Endothelial cell of umbilical vein (primary cell): ENCODE data around the gene LPAR3. TPM values are rescaled to one million over a fixed set of nuclear protein-coding genes. Genes with fewer than 3 reads are reported as not detected.

Experiments
- BruUV-seq: library from RNA; stranded (reverse); fragments of 400-500 nt; replicated peaks from 2 replicates; lab custom pipeline; 2021; lab: Mats Ljungman, UMichigan
- CTCF ChIA-PET: fragments of 300-600, 350-600 bp; sonication (Branson Sonifier 250); formaldehyde crosslinking; loops from one replicate; lab custom pipeline; 2021; ENCODE audit warnings: antibody characterized with exemption, inconsistent platforms; lab: Charles Lee
- POLR2A ChIA-PET: fragments of 300-600, 350-600 bp; sonication (Branson Sonifier 250); formaldehyde crosslinking; loops from one replicate; lab custom pipeline; 2021; ENCODE audit warnings: antibody characterized with exemption, inconsistent platforms; lab: Charles Lee
- DNase-seq: peaks from one replicate; pipeline ENCODE4 v3.0.0-alpha.2; 2011; ENCODE audit warnings: low read depth, low spot score
- FAIRE-seq: peaks from 2 replicates; lab custom pipeline; 2011; peaks lifted over from hg19 to GRCh38; lab: Jason Lieb, UNC
- H2AFZ ChIP-seq: 2 replicates; pipeline ENCODE4 v1.6.0; 2012; ENCODE audit warnings: low read depth, low read length, control low read depth, inconsistent platforms
- H3K27ac ChIP-seq: 2 replicates; pipeline ENCODE4 v1.5.1; 2011; ENCODE audit warnings: low read depth, mild to moderate bottlenecking, control low read depth, low read length, moderate library complexity; ENCODE audit not compliant: insufficient read depth
- H3K27me3 ChIP-seq, 2 experiments: 2 replicates each; pipeline versions ENCODE4 v1.6.0 to v1.6.1; 2011; ENCODE audit warnings: low read length in 2 of 2, mixed read lengths in 1 of 2; ENCODE audit not compliant: control insufficient read depth in 2 of 2, insufficient read depth in 2 of 2
- H3K36me3 ChIP-seq, 2 experiments: 2 replicates in 1 of 2; 3 replicates in 1 of 2; pipeline ENCODE4 v1.5.1; 2011; ENCODE audit warnings: low read length in 2 of 2, mild to moderate bottlenecking in 1 of 2, moderate library complexity in 1 of 2; ENCODE audit not compliant: control insufficient read depth in 2 of 2, insufficient read depth in 2 of 2; ENCODE audit errors: extremely low read depth in 1 of 2
- H3K4me1 ChIP-seq: 3 replicates; pipeline ENCODE4 v1.5.1; 2011; ENCODE audit warnings: mild to moderate bottlenecking, low read length; ENCODE audit not compliant: control insufficient read depth, insufficient read depth; ENCODE audit errors: extremely low read depth
- H3K4me2 ChIP-seq: 2 replicates; pipeline ENCODE4 v1.6.1; 2011; ENCODE audit warnings: low read length, control low read depth, mixed read lengths; ENCODE audit not compliant: insufficient read depth
- H3K4me3 ChIP-seq, 3 experiments: fragments of 200-600 bp in 1 of 3; sonication (generic), shearing (Covaris generic) in 1 of 3; replicated peaks in 1 of 3; 2 replicates each; pipeline ENCODE4 v1.5.1; 2011 to 2016; ENCODE audit warnings: control low read depth in 3 of 3, low read length in 3 of 3, mild to moderate bottlenecking in 2 of 3, inconsistent platforms in 1 of 3, low read depth in 1 of 3, moderate library complexity in 1 of 3; ENCODE audit not compliant: insufficient read depth in 1 of 3
- H3K79me2 ChIP-seq: 2 replicates; pipeline ENCODE4 v1.6.0; 2012; ENCODE audit warnings: low read length, inconsistent platforms; ENCODE audit not compliant: control insufficient read depth, insufficient read depth
- H3K9ac ChIP-seq: replicated peaks from 2 replicates; pipeline ENCODE3; 2011; ENCODE audit warnings: low read length, control low read depth; ENCODE audit not compliant: insufficient read depth; ENCODE audit errors: extremely low read depth
- H3K9me1 ChIP-seq: replicated peaks from 3 replicates; pipeline ENCODE4 v1.6.0; 2011; ENCODE audit warnings: mild to moderate bottlenecking, low read length; ENCODE audit not compliant: control insufficient read depth, insufficient read depth; ENCODE audit errors: extremely low read depth
- H3K9me3 ChIP-seq: replicated peaks from 2 replicates; pipeline ENCODE4 v1.5.1; 2012; ENCODE audit warnings: low read length, inconsistent platforms; ENCODE audit not compliant: control insufficient read depth, insufficient read depth
- H4K20me1 ChIP-seq: replicated peaks from 2 replicates; pipeline ENCODE3; 2011; ENCODE audit warnings: mild to moderate bottlenecking, low read length; ENCODE audit not compliant: control insufficient read depth, insufficient read depth; ENCODE audit errors: extremely low read depth
- CTCF ChIP-seq, 2 donors: IDR thresholded peaks; 1 replicate in 1 of 2; 2 replicates in 1 of 2; pipeline ENCODE4 v1.5.1; 2011; ENCODE audit warnings: low read length in 2 of 2, mild to moderate bottlenecking in 2 of 2, moderate library complexity in 2 of 2, control low read depth in 1 of 2, inconsistent platforms in 1 of 2, low read depth in 1 of 2; ENCODE audit not compliant: insufficient read depth in 1 of 2; ENCODE audit errors: extremely low read depth in 1 of 2
- EZH2 ChIP-seq: IDR thresholded peaks from 2 replicates; pipeline ENCODE4 v1.6.1; 2012; ENCODE audit warnings: borderline replicate concordance, low read depth, mild to moderate bottlenecking, moderate library complexity, low read length, inconsistent platforms; ENCODE audit not compliant: severe bottlenecking
- FOS ChIP-seq: IDR thresholded peaks from 2 replicates; pipeline ENCODE4 v1.6.1; 2011; ENCODE audit warnings: mild to moderate bottlenecking, low read length, moderate library complexity, borderline replicate concordance; ENCODE audit not compliant: insufficient read depth
- GATA2 ChIP-seq: IDR thresholded peaks from 2 replicates; pipeline ENCODE4 v1.7.0; 2011; ENCODE audit warnings: low read depth, mild to moderate bottlenecking, moderate library complexity, mixed read lengths, low read length; ENCODE audit not compliant: insufficient read length, insufficient read depth
- JUN ChIP-seq: IDR thresholded peaks from 2 replicates; pipeline ENCODE4 v1.6.1; 2011; ENCODE audit warnings: borderline replicate concordance, low read depth; ENCODE audit not compliant: insufficient read length, insufficient read depth
- MAX ChIP-seq: IDR thresholded peaks from 2 replicates; pipeline ENCODE4 v1.6.1; 2011; ENCODE audit not compliant: insufficient read depth, insufficient read length
- MYC ChIP-seq: IDR thresholded peaks from one replicate; pipeline ENCODE4 v1.6.1; 2011; ENCODE audit warnings: mild to moderate bottlenecking, low read depth, low read length
- POLR2A ChIP-seq: IDR thresholded peaks from 2 replicates; pipeline ENCODE4 v1.6.1; 2012; ENCODE audit warnings: low read depth, mild to moderate bottlenecking, control low read depth, low read length
- POLR2AphosphoS5 ChIP-seq: IDR thresholded peaks from 2 replicates; pipeline ENCODE4 v1.6.1; 2012; ENCODE audit warnings: low read depth, mild to moderate bottlenecking, control low read depth, low read length, moderate library complexity; ENCODE audit not compliant: insufficient read depth
- dilution Hi-C: fragments of 300-500 bp; cut with MboI; formaldehyde crosslinking; loops from one replicate; pipeline ENCODE4 v1.15.0; 2019; ENCODE audit warnings: low sequenced_read_pairs; ENCODE audit not compliant: extremely low pct_ligation_motif_present
- intact Hi-C: fragments of 100-400 bp; cut with micrococcal nuclease; formaldehyde crosslinking; loops from one replicate; pipeline ENCODE4 v1.10.0; 2022
- polyA plus RNA-seq, 4 experiments: library from polyadenylated mRNA; depleted of rRNA in 3 of 4; stranded (reverse) in 3 of 4; unstranded in 1 of 4; fragments of >200 nt; gene quantifications; 2 replicates each; pipeline versions ENCODE4 v1.2.1 to v1.2.3, GENCODE V29; 2011 to 2012; ENCODE audit warnings: missing spikeins in 1 of 4
- total RNA-seq: library from RNA; stranded (reverse); gene quantifications from 2 replicates; pipeline ENCODE4 v1.2.3, GENCODE V29; 2021

LPAR3 gene
- total and polyA plus RNA-seq, 2 donors (not counting 3 experiments of a cell fraction or from before 2014, with no cell fraction given) = not detected

GRCh38 chr1:84853741-84854721 lies 39.0 kb downstream of the LPAR3 start:
- Histone ChIP-seq H3K79me2 (no peaks in the 10 kb centered on the region), H4K20me1 (no peaks in the 10 kb centered on the region), H3K4me2 (peak overlapping the region; percentile 23), H3K36me3 (no peaks in the 10 kb centered on the region), H3K4me3 (no peak overlapping the region), H3K27ac (peak overlapping the region; percentile 90), H3K27me3 (no peaks in the 10 kb centered on the region), H2AFZ (peak overlapping the region; percentile 52), H3K9ac (peak overlapping the region; percentile 35), H3K9me1 (no peaks in the 10 kb centered on the region), H3K4me1 (peaks cover 20% of the 10 kb centered on the region), H3K9me3 (no peaks in the 10 kb centered on the region)
- intact Hi-C loops = loop anchor here (5.0 kb wide), 1 partner anchor 83 kb away; no protein-coding TSS in a partner anchor
- POLR2A ChIA-PET = no interaction called here
- TF ChIP-seq GATA2 (peak; percentile 67), POLR2AphosphoS5 (peak; percentile 56), MAX (no peak), JUN (peak; percentile 98), CTCF (IDR thresholded peaks at IDR 0.05; ENCODE audit: extremely low read depth in 1 of 2, insufficient read depth in 1 of 2, low read depth in 1 of 2, low read length in 2 of 2) (no peak), POLR2A (no peak), EZH2 (no peak), FOS (peak; percentile 99), MYC (no peak)
- CTCF ChIA-PET = interaction anchor here (1.3 to 2.8 kb wide), 3 partner anchors 12 to 82 kb away, joined by 3 to 7 read pairs (median 3); no protein-coding TSS in a partner anchor
- dilution Hi-C loops = no loop called here
- FAIRE-seq (peak; percentile 95), DNase-seq (peak; percentile 87)
- no TSS peak for BruUV-seq
